ENCODE measurements around the gene R3HDM2.
"Not testable (repeated sequence)": the region's sequence is repeated elsewhere in the genome, so short reads cannot be mapped to it uniquely, and the experiment has no call there.

R3HDM2 gene

GRCh38 chr12:57368349-57369095 is 62.3 kb downstream of the R3HDM2 start:
- peaks cover 9% of the 10 kb centered on the region for H3K9me3 Mint-ChIP-seq
- no peaks in the 10 kb centered on the region for H3K27me3 Mint-ChIP-seq
- no peak overlapping the region for H3K4me3 Mint-ChIP-seq
- H3K36me3 Mint-ChIP-seq (ENCODE audit: low read depth) = peaks cover 41% of the 10 kb centered on the region
- H3K27ac Mint-ChIP-seq = no peak overlapping the region
- peaks cover 7% of the 10 kb centered on the region for H3K4me1 Mint-ChIP-seq (ENCODE audit: low read depth)

DNA sequence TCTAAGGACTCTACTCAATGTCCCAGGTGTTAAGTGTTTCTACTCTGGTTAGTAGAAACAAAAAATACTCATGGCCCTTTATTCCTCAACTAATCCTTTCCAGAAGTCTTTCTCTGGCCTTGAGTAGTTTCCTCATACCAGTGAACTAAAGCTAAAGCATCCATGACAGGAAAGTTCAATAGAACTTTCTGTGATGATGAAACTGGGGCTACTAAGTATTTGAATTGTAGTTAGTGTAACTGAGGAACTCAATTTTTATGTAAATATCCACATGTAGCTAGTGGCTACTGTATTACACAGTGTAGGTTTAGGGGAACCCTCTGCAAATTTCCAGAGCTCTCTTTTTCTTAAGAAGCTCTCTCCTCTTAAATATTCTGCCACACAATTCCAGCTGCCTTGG is 63.7 kb downstream of the R3HDM2 start:
- no peak overlapping the region for H3K4me3 Mint-ChIP-seq
- no peaks in the 10 kb centered on the region for H3K27me3 Mint-ChIP-seq
- H3K36me3 Mint-ChIP-seq (ENCODE audit: low read depth) = peaks cover 37% of the 10 kb centered on the region
- no peak overlapping the region for H3K27ac Mint-ChIP-seq
- peaks cover 7% of the 10 kb centered on the region for H3K4me1 Mint-ChIP-seq (ENCODE audit: low read depth)
- H3K9me3 Mint-ChIP-seq = peaks cover 9% of the 10 kb centered on the region

DNA sequence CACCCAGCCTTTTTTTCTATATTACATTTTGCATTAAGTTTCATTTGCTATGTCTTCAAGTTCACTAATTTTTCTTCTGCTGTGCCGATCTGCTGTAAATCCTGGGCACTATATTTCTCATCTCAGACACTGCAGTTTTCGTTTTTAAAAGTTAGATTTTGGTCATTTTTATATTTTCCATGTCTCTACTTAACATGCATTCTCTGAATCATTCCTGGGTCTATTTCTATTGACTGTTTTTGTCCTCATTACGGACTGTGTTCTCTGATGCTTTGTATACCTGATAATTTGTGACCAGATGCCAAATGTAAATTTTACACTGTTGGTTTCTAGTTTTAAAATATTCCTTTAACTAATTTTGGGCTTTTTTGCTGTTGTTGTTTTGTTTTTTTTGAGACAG is 64.5 kb downstream of the R3HDM2 start:
- H3K4me1 Mint-ChIP-seq (ENCODE audit: low read depth) = peaks cover 7% of the 10 kb centered on the region
- H3K27ac Mint-ChIP-seq = no peak overlapping the region
- H3K27me3 Mint-ChIP-seq = no peaks in the 10 kb centered on the region
- no peak overlapping the region for H3K4me3 Mint-ChIP-seq
- H3K36me3 Mint-ChIP-seq (ENCODE audit: low read depth) = peaks cover 33% of the 10 kb centered on the region
- peaks cover 9% of the 10 kb centered on the region for H3K9me3 Mint-ChIP-seq

- not testable (repeated sequence) for H3K4me1 Mint-ChIP-seq (ENCODE audit: low read depth); H3K27ac Mint-ChIP-seq
- peaks cover 26% of the 10 kb centered on the region for H3K36me3 Mint-ChIP-seq (ENCODE audit: low read depth)
Observed at GRCh38 chr12:57364156-57364555, 66.7 kb downstream of the R3HDM2 start.

DNA sequence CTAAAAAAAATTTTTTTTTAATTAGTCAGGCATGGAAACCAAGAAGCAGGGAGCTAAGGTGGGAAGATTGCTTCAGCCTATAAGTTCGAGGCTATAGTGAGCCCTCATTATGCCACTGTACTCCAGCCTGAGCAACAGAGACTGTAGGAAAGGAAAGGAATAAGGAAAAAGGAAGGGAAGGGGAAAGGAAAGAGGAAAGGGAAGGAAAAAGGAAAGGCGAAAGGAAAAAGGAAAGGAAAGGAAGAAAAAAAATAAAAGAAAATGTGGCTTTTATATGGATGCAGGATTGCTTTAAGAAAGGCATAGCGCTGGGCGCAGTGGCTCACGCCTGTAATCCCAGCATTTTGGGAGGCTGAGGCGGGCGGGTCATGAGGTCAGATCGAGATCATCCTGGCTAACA is 70.4 kb downstream of the R3HDM2 start:
- Mint-ChIP-seq H3K4me1 (ENCODE audit: low read depth) (no peaks in the 10 kb centered on the region), H3K9me3 (no peaks in the 10 kb centered on the region), H3K27ac (no peak overlapping the region), H3K36me3 (ENCODE audit: low read depth) (peaks cover 18% of the 10 kb centered on the region), H3K27me3 (no peaks in the 10 kb centered on the region), H3K4me3 (no peak overlapping the region)

More at GRCh38 chr12:57364156-57364555, 66.7 kb downstream of the R3HDM2 start:
- not testable (repeated sequence) for H3K4me3 Mint-ChIP-seq, H3K9me3 Mint-ChIP-seq, H3K27me3 Mint-ChIP-seq

GRCh38 chr12:57358646-57359045 is 72.2 kb downstream of the R3HDM2 start:
- Mint-ChIP-seq H3K36me3 (ENCODE audit: low read depth) (peaks cover 18% of the 10 kb centered on the region), H3K9me3 (no peaks in the 10 kb centered on the region), H3K4me1 (ENCODE audit: low read depth) (no peaks in the 10 kb centered on the region), H3K4me3 (no peak overlapping the region), H3K27me3 (no peaks in the 10 kb centered on the region), H3K27ac (no peak overlapping the region)

DNA sequence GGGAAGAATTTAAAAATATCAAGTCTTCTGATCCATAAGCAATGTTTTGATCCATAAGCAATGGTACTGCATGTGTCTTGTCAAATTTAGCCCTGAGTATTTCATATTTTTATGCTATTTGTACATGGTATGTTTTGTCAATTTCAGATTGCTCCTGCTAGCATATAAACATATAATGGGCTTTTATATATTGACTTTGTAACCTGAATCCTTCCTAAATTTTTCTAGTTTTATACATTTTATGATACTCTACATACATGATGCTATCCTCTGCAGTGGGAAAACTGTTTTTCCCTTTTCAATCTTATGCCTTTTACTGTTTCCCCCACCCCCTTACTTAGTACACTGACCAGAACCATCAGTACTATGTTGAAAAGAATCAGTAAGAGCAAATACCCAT is 75.1 kb downstream of the R3HDM2 start:
- no peak overlapping the region for H3K27ac Mint-ChIP-seq
- peaks cover 26% of the 10 kb centered on the region for H3K36me3 Mint-ChIP-seq (ENCODE audit: low read depth)
- H3K9me3 Mint-ChIP-seq = no peaks in the 10 kb centered on the region
- peaks cover 12% of the 10 kb centered on the region for H3K4me1 Mint-ChIP-seq (ENCODE audit: low read depth)
- H3K4me3 Mint-ChIP-seq = no peak overlapping the region
- no peaks in the 10 kb centered on the region for H3K27me3 Mint-ChIP-seq

DNA sequence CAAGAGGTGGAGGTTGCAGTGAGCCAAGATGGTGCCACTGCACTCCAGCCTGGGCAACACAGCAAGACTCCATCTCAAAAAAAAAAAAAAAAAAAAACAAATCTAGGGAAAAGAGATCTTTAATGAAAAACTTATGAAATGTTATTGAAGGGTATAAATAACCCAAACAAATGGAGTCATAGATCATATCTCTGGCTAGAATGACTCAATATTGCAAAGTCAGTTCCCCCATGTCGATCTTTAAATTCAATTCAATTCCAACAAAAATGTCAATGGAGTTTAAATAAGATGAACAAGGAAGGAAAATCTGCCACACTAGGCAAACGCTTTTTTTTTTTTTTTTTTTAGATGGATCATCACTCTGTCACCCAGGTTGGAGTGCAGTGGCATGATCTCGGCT is 78.7 kb downstream of the R3HDM2 start:
- Mint-ChIP-seq H3K36me3 (ENCODE audit: low read depth) (peaks cover 32% of the 10 kb centered on the region), H3K27me3 (no peaks in the 10 kb centered on the region), H3K9me3 (peaks cover 3% of the 10 kb centered on the region), H3K4me1 (ENCODE audit: low read depth) (peaks cover 16% of the 10 kb centered on the region), H3K27ac (no peak overlapping the region), H3K4me3 (no peak overlapping the region)

DNA sequence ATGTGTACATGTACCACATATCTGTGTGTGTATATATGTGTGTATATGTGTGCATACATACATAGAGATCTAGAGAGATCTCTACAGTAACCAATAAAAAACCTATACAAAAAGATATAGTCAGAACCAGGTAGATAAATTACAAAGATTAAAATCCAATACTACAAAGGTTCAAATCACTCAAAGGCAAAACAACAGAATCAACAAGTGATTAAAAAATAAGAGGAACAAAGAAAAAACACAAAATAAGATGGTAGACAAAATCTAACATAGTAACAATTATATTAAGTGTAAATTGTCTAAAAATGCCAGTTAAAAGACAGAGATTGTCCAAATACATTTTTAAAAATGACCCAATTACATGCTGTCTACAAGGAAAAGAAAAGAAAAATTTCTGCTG is 83.6 kb downstream of the R3HDM2 start:
- Mint-ChIP-seq H3K27ac (no peak overlapping the region), H3K36me3 (ENCODE audit: low read depth) (peaks cover 47% of the 10 kb centered on the region), H3K4me3 (no peak overlapping the region), H3K4me1 (ENCODE audit: low read depth) (peaks cover 41% of the 10 kb centered on the region), H3K27me3 (no peaks in the 10 kb centered on the region), H3K9me3 (peaks cover 4% of the 10 kb centered on the region)

GRCh38 chr12:57343703-57344378 is 87.0 kb downstream of the R3HDM2 start:
- peak overlapping the region; percentile 20 for H3K4me3 Mint-ChIP-seq
- H3K4me1 Mint-ChIP-seq (ENCODE audit: low read depth) = peaks cover 45% of the 10 kb centered on the region
- peak overlapping the region; percentile 67 for H3K27ac Mint-ChIP-seq
- no peaks in the 10 kb centered on the region for H3K27me3 Mint-ChIP-seq
- H3K9me3 Mint-ChIP-seq = peaks cover 4% of the 10 kb centered on the region
- H3K36me3 Mint-ChIP-seq (ENCODE audit: low read depth) = peaks cover 43% of the 10 kb centered on the region

DNA sequence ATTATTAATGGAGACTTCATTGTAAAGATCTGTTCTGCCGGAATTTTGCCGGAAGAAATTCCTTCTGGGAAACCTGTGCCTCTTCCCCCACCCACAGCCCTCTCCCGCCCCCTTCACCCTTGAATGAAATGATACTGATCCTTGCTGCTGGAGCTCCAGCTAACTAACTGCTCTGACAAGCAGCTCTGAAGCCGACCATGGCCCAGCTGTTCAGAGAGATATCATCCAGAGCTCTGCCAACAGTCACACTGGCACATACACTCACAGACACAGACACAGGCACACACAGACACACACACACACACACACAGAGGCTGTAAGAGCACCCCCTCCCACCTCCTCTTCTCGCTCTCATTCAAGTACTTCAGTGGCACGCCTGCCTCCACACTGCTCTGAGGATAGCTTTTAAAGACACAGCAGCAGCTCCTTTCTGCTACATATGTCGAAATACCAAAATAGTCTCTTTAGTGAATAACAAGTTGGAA is 88.6 kb downstream of the R3HDM2 start:
- Mint-ChIP-seq H3K4me1 (ENCODE audit: low read depth) (peaks cover 41% of the 10 kb centered on the region), H3K27ac (peak overlapping the region; percentile 66)

DNA sequence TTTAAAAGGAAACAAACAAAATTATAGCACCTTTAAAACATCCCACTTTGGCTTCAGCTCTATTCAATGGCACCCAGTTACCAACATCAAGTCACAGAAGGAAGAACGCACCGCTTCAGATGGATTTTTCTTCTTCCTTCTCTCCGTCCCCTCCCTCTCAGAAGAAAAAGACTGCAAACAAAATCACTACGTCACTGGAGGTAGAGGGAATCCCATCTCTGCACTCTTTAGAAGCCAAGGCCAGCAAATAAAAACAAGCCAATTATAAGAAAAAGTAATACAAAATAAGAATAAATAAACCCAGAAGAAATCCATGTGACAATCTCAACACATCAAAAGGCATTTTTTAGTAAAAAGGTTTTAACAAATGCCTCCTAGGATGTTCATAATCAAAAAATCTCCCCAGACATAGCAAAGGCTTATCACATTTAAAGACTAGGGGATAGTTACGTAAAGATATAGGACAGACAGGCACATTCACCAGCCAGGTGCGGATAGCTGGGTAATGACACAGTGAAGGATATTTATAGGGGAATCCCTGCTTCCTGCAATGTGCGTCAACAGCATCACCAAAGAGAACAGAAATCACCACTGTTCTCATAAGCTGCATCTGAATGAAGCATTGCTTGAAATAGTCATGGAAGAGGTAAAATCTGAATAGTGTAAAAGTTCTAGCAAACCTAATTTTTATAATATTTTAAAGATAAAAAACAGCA is 89.4 kb downstream of the R3HDM2 start:
- Mint-ChIP-seq H3K27me3 (no peaks in the 10 kb centered on the region), H3K36me3 (ENCODE audit: low read depth) (peaks cover 41% of the 10 kb centered on the region), H3K4me1 (ENCODE audit: low read depth) (peaks cover 41% of the 10 kb centered on the region), H3K27ac (peak overlapping the region; percentile 4), H3K9me3 (no peaks in the 10 kb centered on the region), H3K4me3 (no peak overlapping the region)

More for the DNA sequence above, 88.6 kb downstream of the R3HDM2 start:
- Mint-ChIP-seq H3K36me3 (ENCODE audit: low read depth) (peaks cover 43% of the 10 kb centered on the region), H3K9me3 (peaks cover 2% of the 10 kb centered on the region), H3K27me3 (no peaks in the 10 kb centered on the region), H3K4me3 (no peak overlapping the region)

DNA sequence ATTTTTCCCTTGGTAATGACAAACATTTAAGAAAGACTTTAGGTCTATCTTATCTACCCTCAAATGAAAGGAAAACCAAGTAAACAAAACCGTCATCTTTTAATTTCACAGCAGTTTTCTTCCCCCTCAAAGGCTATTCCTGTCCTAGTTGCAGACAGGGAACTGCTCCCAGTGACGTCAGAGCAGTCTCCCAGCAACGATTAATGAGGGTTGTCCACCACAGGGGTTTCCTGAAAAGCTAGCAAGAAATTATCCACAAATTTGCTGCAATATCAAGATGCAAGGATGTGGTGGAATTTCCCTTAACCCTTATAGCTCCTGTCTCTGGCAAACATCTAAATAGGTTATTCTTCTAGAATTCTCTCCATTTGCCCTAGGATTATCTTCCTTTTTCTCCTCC is 90.7 kb downstream of the R3HDM2 start:
- H3K36me3 Mint-ChIP-seq (ENCODE audit: low read depth) = peaks cover 43% of the 10 kb centered on the region
- no peak overlapping the region for H3K27ac Mint-ChIP-seq
- H3K4me3 Mint-ChIP-seq = no peak overlapping the region
- no peaks in the 10 kb centered on the region for H3K27me3 Mint-ChIP-seq
- H3K9me3 Mint-ChIP-seq = no peaks in the 10 kb centered on the region
- peaks cover 37% of the 10 kb centered on the region for H3K4me1 Mint-ChIP-seq (ENCODE audit: low read depth)

DNA sequence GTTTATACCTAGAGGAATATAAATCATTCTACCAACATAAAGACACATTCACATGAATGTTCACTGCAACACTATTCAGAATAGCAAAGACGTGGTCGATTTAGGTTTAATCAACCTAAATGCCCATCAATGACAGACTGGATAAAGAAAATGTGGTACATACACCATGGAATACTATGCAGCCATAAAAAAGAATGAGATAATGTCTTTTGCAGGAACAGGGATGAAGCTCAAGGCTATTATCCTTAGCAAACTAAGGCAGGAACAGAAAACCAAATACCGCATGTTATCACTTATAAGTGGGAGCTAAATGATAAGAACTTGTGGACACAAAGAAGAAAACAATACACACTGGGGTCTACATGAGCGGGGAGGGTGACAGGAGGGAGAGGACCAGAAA is 94.5 kb downstream of the R3HDM2 start:
- not testable (repeated sequence) for H3K27me3 Mint-ChIP-seq; H3K27ac Mint-ChIP-seq; H3K4me3 Mint-ChIP-seq; H3K4me1 Mint-ChIP-seq (ENCODE audit: low read depth); H3K9me3 Mint-ChIP-seq
- H3K36me3 Mint-ChIP-seq (ENCODE audit: low read depth) = peaks cover 33% of the 10 kb centered on the region

DNA sequence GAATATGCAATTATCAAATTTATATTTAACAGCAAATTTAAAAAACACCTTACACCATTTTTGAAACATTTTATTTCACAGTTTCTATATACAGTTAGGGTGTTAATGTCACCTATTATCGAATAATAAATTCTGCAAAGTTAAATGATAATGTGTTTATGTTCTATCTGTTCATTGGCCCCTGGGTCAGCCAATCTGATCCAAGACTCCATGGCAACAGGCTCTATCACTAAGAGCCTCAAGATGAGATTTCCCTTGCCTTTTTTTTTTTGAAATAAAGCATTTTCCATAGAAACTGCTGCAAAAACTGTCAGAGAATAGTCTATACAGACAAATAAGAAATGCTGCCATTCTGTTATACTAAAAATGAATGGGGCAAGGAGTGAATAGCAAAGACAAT is 96.6 kb downstream of the R3HDM2 start:
- Mint-ChIP-seq H3K27me3 (no peaks in the 10 kb centered on the region), H3K9me3 (no peaks in the 10 kb centered on the region), H3K4me3 (no peak overlapping the region), H3K27ac (no peak overlapping the region), H3K36me3 (ENCODE audit: low read depth) (peaks cover 30% of the 10 kb centered on the region), H3K4me1 (ENCODE audit: low read depth) (peaks cover 3% of the 10 kb centered on the region)

All from stimulated activated naive CD8-positive, alpha-beta T cell treated with anti-CD3 and anti-CD28 coated beads, Interleukin-15, Interleukin-2, amounts not matched to agents 100 ng/mL and 50 ng/mL, for 24 hours (primary cell).